AML-193 (cell line): ENCODE data around the gene CLMN.
"Not testable (repeated sequence)": the region's sequence is repeated elsewhere in the genome, so short reads cannot be mapped to it uniquely, and the experiment has no call there.

Experiments used
- DNase-seq, 2 experiments: peaks; one replicate each; lab custom pipeline; 2025; lab: John Stamatoyannopoulos, UW

CLMN gene

DNA sequence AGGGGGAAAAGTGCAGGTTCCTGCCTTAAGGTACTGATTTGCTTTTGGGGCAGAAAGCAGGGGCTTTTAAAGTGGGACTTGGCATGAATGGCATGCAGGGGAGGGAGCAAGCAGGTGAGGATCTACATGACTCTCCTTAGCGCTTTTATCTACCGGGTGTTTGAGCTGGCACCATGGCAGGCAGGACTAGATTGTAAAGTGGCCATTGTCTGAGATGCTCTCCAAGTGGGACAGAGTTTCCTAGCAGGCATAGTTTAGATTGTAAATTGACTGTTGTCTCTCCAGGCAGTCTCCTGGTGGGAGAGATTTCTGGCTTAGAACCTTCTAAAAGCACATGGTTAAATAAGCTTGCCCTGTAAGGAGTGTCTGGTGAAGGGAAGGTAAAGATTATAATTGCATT lies 157.1 kb downstream of the CLMN start:
- no peak for DNase-seq

DNA sequence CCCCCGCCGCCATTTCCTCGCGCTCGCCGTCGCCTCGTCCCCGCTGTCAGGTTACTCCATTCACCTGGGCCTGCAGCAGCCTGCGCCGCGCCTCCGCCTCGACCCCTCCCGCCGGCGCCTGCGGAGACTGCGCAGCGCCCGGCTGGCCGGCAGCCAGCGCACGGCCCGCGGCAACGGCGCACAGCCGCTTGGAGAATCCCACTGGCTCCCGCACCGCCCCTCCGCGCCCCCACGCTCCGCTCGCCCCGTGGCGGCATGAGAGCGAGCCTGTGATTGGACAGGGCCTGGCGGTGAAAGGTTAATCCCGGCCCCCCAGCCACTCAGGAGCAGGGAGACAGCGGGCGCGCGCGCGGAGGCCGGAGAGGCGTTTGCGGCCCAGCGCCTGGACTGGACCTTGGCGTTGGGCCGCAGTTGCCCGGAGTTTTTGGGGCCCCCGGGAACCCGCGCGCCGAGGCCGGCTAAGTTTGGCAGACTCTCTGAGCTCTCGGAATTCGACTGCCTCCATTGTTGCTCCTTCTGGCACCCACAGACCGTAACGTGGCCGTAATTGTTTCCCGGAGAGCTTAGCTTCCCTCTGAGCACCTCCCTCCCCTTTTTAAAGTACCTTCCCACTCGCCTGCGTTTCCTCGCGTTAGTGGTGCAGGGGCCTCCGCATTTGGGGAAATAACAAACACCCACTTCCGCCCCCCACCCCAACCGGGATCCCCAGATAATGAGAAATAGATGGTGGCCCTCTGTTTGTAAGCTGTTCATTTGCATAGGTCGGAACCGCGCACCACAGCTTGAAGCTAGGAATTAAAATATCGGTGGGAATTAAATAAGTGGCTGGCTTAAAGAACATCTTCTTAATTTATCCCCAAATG lies 162.2 kb downstream of the CLMN start, which contains the start of gene DICER1:
TSS of gene DICER1 (minus strand) at position 203 of the 863 bp plus-strand sequence. CDS start 24,071 bp downstream, outside the sequence.
- DNase-seq: peak; percentile 73 to 74

DNA sequence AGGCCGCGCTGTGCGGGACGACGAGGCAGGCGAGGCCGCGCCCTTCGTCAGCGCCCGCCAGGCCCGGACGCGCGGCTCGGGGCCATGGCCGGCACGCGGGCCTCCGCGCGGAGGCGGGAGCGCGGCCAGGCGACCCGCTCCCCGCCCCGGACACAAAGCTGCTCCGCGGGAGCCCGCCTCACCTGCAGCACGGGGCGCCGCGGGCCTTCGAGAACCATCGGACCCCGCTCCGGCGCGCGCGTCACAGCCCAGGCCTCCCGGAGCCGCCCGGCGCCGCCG lies 162.7 kb downstream of the CLMN start:
- no peak for DNase-seq

DNA sequence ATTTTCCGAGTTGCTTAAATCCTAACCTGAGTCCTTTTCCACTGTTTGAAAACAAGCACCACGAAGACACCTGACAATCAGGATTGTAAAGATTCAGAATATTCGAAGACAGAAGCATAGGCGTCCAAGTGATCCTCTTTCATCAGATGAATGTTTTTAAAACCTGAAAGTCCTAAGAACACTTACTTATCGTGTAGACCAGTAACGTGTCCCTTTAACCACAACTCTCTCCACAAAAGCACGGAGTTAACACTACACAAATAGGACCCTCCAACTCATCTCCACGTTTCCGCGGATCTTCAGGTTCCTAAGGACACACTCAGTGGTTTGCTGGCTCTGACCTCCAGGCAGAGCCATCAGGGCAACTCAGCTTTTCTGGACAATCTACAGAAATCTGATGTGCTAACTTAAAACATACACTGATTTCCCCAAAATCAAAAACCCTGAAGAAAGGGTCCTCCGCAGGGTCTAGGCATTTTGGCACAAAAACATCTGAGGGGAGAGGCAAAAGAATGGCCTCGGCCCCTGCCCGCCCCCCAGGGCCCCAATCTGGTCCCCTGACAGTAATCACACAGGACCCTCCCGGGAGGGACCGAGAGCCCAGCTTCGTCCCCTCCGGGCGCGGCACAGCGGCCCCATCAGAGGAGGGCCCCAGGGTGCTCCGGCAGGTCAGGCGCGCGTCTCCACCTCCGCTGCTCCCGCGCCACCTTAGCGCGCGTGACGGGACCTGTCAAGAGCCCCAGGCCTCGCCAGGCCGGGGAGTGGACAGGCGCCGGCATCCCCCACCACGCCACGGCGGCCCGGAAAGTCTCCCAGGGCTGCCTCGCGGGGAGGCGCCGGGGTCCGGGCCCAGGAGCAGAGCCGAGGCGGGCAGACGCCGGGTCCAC lies 163.3 kb downstream of the CLMN start:
- no peak for DNase-seq

DNA sequence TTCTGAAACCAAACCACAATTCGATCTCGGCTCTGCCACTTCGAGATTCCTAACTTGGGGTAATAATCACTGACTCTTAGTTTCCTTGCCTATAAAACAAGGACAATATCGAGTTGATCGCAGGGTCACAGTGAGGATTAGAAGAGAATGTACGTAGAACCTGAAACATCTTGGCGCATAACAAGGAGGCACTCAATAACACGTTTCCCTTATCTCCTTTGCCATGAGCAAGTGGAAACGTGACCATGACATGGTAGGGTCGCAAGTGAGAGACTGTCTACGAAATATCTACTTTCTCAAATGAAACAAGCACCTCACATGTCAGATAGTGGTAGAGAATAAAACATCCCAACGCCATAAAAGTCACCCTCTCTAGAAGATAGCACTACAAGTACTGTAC lies 164.7 kb downstream of the CLMN start:
- peak in 1 of 2 experiments; percentile 9 for DNase-seq

DNA sequence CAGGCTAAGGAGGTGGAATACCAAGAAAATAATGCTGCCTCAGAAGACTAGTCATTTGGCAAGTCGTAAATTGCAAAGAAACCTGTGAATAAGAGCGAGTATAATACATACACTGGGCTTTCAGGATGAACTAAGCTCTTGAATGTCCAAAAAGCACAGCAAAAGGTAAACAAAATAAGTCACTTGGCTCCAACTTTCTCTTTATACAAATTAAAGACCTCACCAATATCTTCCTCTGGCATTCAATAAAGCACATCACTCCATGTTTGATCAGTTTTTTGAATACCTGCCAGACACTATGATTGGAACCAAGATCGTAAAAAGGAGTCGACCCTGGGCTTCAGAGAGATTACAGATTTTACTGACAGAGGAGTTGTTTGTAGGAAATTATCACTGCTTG lies 165.8 kb downstream of the CLMN start:
- no peak for DNase-seq

DNA sequence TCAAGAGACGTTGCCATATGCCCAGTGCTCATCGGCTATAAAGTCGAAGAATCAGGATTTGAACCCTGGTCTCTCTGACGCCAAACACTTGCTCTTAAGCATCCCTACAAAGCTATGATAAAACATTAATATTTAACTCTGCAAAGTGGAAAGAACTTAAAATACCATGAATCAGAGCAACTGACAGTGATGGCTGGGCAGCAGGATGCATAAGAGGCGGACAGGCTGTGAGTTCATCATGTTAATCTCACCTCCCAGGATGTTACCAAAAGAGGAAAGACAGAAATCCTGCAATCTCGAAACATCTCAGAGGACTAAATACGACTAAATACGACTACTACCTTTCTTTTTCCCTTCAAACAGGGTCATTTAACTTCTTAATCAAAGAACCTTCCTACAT lies 168.1 kb downstream of the CLMN start:
- no peak for DNase-seq

DNA sequence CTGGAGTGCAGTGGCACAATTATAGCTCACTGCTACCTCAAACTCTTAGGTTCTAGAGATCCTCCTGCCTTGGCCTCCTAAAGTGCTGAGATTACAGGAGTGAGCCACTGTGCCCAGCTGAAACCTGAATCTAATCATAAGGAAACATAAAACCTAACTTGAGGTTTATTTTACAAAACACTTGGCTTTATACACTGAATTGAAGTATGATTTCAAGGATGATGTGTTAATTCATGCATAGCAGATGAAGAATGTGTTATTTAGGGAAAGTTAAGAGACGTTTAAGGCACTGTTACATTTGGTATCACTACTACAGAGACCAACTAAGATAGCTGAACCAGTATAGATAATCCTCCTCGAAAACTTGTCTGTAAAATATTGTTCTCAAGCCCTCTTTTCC lies 168.8 kb downstream of the CLMN start:
- no peak for DNase-seq

DNA sequence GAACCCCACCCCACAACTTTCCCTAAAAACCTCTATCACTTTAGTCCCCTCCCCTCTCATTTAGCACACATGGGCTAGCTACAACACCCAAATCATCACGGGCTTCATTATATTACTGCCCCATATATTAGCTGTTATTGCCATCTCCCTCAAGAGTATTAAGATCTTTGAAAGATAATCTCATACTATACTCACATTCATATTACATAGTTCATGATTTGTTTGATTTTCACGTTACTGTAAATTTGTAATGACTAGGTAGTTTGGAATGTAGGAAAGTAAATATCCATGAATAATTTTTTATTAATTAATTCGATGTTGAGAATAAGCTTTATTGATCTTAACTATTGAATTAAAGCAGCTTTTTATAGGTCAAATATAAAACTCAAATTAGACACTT lies 170.3 kb downstream of the CLMN start:
- no peak for DNase-seq

DNA sequence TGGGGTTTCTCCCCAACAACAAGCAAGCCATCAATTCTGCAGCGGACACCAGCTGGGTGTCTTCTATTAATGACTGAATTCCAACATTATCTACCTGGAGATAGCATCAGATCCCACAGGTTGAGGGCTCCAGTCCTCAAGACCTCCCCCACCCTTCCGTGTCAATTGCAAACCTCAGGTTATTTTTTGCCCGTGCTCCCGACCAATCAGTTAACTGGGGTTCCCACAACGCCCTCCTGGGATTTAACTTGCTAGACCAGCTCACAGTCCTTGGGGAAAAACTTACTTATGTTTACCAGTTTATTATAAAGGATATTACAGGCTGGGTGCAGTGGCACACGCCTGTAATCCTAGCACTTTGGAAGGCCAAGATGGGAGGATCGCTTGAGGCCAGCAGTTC lies 172.1 kb downstream of the CLMN start:
- no peak for DNase-seq

DNA sequence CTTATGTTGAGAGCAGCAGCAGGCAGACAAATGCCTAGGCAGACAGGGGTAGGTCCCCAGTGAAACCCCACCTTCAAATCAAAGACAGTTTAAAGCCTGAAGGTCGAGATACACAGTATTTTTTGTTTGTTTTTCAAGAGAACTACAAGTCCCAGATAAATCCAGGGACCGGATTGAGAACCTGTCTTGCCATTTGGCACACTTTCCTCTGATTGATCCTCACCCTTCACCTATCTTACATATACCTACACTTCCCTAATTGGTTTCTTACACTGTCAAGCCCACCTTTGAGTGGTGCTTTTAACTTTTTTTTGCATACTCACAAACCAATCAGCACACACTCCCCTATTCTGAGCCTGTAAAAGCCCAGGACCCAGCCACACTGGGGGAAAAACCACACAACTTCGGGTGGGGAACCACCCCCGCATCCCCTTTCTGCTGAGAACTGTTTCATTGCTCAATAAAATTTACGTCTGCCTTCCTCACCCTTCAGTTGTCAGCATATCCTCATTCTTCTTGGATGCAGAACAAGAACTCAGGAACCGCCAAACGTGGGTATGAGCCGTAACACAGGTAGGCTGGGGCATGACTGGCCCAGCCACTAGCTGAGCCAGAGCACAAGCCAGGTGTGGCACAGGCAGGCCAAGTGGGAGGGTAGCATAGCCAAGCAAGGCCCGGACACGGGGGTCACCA lies 173.5 kb downstream of the CLMN start:
- no peak for DNase-seq

DNA sequence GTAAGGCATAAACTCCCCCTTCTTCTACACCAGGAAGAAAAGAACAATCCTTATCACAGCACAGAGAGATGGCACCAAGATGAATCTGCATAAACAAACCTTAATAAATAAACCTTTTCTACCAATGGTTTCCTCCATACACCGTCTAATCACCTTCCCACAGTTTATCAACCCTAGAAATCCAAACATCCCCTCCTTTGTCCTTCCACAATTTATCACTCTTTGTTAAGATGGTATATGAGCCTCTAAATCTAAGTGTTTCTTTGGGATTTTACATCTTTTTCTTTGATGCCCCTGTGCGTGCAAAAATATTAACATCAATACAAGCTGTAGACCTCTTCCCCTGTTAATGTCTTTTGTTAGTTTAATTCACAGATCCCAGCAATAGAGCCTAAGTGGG lies 174.9 kb downstream of the CLMN start:
- no peak for DNase-seq

DNA sequence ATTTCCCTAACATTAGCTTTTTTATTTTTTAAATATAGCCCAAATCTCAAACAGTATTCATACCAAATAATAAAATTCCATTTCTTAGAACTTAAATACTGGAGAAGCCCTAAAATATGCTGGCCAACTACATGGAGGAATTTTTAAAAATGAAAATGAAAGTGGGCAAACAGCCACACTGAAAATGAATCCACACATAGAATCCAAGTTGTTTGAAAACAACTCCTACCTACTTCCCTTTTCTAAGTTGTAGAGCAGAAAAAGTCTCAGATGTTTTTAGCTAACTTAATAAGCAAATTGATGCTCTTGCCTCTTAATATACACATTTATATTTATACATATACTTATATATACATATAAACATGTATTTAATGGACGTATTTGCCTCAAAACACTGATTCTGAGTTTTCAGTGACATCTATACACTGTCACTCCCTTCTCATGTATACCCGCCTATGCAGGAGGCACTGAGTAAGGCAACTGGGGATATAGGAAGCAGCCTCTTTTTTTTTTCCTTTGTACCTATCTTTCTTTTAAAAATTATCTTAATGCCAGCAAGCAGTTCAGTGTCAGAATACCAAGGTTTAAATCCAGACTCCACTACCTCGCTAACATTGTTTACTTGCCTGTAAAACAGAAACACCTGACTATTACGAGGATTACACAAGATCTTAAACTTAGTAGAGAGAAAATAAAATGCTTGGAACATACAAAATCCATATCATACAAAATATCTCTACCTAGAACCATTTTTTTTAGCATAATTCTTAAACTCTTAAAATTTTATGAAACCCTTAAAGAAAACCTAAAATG lies 175.7 kb downstream of the CLMN start:
- DNase-seq: peak; percentile 24 to 44

DNA sequence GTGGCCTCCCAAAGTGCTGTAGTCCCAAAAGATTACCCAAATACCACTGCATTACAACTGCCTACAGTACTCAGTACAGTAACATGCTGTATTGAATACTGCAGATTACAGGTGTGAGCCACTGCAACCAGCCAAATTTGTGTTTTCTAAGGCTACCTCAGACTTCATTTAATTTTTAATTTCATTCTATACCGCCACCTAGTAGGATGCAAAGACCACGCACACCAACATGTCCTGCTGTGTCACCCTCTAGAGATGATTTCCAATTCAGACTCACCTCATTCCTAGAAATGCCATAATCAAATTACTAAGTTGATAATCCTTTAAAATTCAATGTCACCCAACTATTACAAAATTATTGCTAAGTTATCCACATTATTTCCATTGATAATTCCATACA lies 177.5 kb downstream of the CLMN start:
- no peak for DNase-seq

DNA sequence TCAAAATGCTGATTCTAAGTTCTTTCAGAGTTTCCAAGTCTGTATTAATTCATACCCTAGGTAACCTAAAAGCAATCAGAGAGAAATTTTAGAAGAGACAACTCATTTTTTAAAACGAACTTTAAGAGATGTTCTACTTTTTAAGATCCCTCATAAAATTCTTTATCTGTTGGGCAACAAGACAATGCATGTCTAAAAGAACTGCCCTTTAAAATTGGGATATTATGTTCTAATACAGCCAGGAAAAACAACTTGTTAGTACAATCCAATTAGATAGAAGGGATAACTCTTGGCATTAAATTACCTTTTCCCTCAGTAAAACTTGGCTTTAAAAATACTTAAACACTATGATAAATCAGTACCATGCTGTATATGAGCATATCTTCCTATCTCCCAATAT lies 178.0 kb downstream of the CLMN start:
- DNase-seq: no peak

DNA sequence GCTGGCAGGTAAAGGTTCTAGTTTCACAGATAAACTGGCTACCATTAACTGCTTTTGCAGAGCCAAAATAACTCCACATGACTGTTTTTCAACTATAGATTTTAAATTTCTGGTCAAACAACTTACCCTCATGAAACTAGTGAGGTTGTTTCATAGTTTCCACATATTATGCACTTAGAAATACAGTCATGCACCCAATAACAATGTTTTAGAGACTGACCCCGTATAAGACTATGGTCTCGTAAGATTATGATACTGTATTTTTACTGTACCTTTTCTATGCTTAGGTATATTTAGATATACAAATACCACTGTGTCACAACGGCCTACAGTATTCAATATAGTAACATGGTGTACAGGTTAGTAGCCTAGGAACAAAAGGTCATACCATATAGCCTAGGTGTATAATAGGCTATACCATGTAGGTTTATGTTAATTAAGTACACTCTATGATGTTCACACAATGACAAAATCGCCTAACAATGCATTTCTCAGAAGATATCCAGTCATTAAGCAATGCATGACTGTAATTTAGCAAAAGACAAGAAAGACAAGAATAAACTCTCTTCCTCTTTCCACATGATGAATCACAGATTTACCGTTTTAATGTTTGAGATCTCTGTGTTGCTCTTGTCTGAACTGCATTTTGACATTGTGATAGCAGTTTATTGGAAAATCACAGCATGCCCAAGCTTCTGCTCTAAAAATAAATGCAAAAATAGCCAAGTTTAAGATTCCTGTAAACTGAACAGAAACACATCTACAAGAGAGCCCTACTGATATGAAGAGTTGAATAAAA lies 179.4 kb downstream of the CLMN start:
- DNase-seq: peak; percentile 9

DNA sequence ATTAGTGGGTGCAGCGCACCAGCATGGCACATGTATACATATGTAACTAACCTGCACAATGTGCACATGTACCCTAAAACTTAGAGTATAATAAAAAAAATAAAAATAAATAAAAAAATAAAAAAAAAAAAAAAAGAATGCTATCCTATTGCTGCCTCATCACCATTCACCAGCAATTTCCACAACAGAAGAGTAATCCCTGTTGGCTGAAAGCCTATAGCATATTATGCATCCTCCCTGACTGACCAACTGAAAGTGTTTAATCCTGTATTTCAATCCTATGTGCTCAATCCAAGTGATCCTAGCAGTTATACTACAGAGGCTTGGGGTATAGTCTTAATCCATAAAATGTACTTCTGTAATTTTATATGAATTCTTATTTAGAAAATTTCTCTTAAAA lies 180.8 kb downstream of the CLMN start:
- DNase-seq: no peak

DNA sequence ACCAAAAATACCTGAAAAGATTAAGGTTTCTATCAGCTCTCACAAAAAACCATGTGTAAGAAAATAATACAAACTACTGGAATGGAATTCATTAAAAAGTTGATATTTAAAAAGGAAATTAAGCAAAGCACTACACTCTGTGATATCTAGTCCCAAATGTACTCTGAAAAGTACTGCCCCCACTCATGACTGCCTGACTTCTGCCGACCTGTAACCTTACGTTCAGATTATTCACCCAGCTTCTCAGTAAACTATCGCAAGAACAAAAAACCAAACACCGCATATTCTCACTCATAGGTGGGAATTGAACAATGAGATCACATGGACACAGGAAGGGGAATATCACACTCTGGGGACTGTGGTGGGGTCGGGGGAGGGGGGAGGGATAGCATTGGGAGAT lies 181.3 kb downstream of the CLMN start:
- DNase-seq: not testable (repeated sequence)

DNA sequence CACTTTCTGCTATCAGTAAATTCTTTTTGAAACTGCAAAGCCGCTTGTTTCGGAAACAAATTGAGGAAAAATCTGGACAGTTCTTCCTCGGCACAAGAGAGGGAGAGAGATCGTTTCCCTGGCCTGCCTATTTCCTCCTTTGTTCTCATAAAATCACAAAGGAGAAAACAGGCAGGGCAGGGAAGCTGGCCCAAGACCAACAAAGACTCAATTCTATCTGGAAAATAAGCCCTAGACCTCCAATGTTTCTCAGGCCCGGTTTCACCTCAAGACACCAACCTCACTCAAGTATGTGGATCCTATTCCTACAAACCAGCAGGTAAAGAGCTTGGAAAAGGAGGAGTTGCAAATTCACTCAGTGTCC lies 181.9 kb downstream of the CLMN start:
- no peak for DNase-seq

DNA sequence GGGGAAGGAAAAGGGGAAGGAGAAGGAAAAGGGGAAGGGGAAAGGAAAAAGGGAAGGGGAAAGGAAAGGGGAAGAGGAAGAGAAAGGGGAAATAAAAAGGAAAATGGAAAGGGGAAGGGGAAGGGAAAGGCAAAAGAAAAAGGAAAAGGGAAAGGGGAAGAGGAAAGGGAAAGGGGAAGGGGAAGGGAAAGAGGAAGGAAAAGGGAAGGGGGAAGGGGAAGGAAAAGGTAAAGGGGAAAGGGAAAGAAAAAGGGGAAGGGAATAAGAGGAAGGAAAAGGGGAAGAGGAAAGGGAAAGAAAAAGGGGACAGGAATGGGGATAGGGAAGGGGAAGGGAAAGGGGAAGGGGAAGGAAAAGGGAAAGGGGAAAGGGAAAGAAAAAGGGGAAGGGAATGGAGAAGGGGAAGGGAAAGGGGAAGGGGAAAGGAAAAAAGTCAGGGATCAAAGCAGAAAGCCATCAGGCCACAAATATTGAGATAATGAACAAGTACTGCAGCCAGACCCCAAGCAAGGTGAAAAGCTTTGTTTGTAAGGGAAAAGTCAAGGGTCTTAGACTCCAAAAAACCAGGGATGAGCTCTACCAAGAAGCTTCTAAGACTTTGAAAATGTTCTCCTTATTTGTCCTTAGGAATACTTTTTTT lies 182.4 kb downstream of the CLMN start:
- no peak for DNase-seq

DNA sequence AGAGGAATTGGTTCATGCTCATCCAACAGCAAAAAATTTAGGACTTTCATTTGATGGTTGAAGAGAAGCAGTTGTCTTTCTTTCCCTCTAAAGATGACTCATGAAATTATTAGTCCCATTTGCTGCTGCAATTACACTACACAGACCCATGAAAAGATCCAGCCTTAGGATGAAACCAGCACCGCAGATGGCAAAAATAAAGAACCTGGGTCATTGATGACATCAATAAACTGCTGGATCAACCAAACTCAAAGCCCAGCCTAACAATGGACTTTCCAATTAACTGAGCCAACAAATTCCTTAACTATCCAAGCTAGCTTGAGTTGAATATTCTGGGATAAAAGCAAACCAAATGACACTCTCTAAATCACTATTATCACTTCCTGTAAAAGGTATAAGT lies 183.1 kb downstream of the CLMN start:
- no peak for DNase-seq
